Stimulated activated CD4-positive, alpha-beta T cell treated with anti-CD3 and anti-CD28 coated beads, Interleukin-1b, Interleukin-23, amount 100 ng/mL, for 24 hours (primary cell): Measurements from ENCODE around the gene ANKHD1.
A peak's percentile ranks its signal among the peaks of the same experiment; 100 is the strongest.

Experiments
- DNase-seq, 4 experiments: peaks; one replicate each; pipeline ENCODE4 v3.0.0-alpha.2; 2020; ENCODE audit warnings: low read depth in 4 of 4, low spot score in 1 of 4

The ANKHD1 gene

GRCh38 chr5:140367256-140368013 is 34.2 kb upstream of the ANKHD1 start:
- DNase-seq = no peak

GRCh38 chr5:140371356-140372151 is 30.1 kb upstream of the ANKHD1 start:
- DNase-seq = no peak

GRCh38 chr5:140372971-140373487 is 28.6 kb upstream of the ANKHD1 start:
- peak in 1 of 4 experiments; percentile 28 for DNase-seq

GRCh38 chr5:140381351-140381750 is 20.3 kb upstream of the ANKHD1 start:
- no peak for DNase-seq

- DNase-seq = no peak
These were observed 19.7 kb upstream of the ANKHD1 start for GRCh38 chr5:140381972-140382371.

GRCh38 chr5:140382866-140383265 is 18.8 kb upstream of the ANKHD1 start:
- DNase-seq = no peak

GRCh38 chr5:140383300-140383699 is 18.3 kb upstream of the ANKHD1 start:
- DNase-seq = no peak

- no peak for DNase-seq
These were observed 13.6 kb upstream of the ANKHD1 start for GRCh38 chr5:140388052-140388451.

- DNase-seq = no peak
These were observed 10.3 kb upstream of the ANKHD1 start for GRCh38 chr5:140391312-140391711.

GRCh38 chr5:140391732-140392131 is 9.9 kb upstream of the ANKHD1 start:
- DNase-seq = no peak

GRCh38 chr5:140393738-140394137 is 7.9 kb upstream of the ANKHD1 start:
- DNase-seq = no peak

GRCh38 chr5:140398379-140398811 is 3.2 kb upstream of the ANKHD1 start:
- DNase-seq = no peak

- peak in 1 of 4 experiments; percentile 13 for DNase-seq
These were observed 1.5 kb upstream of the ANKHD1 start for GRCh38 chr5:140399979-140400729.

- DNase-seq = peak; percentile 57 to 76 (median 65)
These were observed 787 bp upstream of the ANKHD1 start for GRCh38 chr5:140400730-140401361.

GRCh38 chr5:140402258-140403074 is 833 bp downstream of the ANKHD1 start:
- DNase-seq = peak; percentile 12 to 50 (median 28)

GRCh38 chr5:140403613-140404012 is 2.0 kb downstream of the ANKHD1 start:
- DNase-seq = no peak

GRCh38 chr5:140408750-140409241 is 7.2 kb downstream of the ANKHD1 start:
- DNase-seq = no peak

- no peak for DNase-seq
These were observed 11.6 kb downstream of the ANKHD1 start for GRCh38 chr5:140413230-140413629.

- no peak for DNase-seq
These were observed 15.6 kb downstream of the ANKHD1 start for GRCh38 chr5:140417235-140417634.
